Naive B cell (primary cell): Measurements from ENCODE around the gene PARVB. TPM values are rescaled to one million over a fixed set of nuclear protein-coding genes. Genes with fewer than 3 reads are reported as not detected.
A peak's percentile ranks its signal among the peaks of the same experiment; 100 is the strongest.

Experiments
- ATAC-seq, 2 donors: fragments of 150-1000 bp; cut with Tn5 transposase; 2 replicates each; pipeline ENCODE4 v1.10.0; 2021; ENCODE audit warnings: low read depth in 2 of 2, mild to moderate bottlenecking in 2 of 2, moderate library complexity in 2 of 2
- DNase-seq: peaks from one replicate; pipeline ENCODE4 v3.0.0; 2022
- H3K27ac Mint-ChIP-seq, 6 donors: one replicate each; pipeline ENCODE4 v1.8.0; 2020 to 2022; ENCODE audit warnings: mild to moderate bottlenecking in 6 of 6, mixed read lengths in 6 of 6, moderate library complexity in 5 of 6, inconsistent platforms in 2 of 6
- H3K27me3 Mint-ChIP-seq, 3 donors: one replicate each; pipeline ENCODE4 v1.8.0; 2021 to 2022; ENCODE audit warnings: mixed read lengths in 3 of 3, mild to moderate bottlenecking in 1 of 3
- H3K36me3 Mint-ChIP-seq, 2 donors: one replicate each; pipeline ENCODE4 v1.8.0; 2020 to 2022; ENCODE audit warnings: mixed read lengths in 2 of 2, inconsistent platforms in 1 of 2, mild to moderate bottlenecking in 1 of 2
- H3K4me1 Mint-ChIP-seq, 3 donors: one replicate each; pipeline ENCODE4 v1.8.0; 2020 to 2022; ENCODE audit warnings: mixed read lengths in 3 of 3, inconsistent platforms in 1 of 3, mild to moderate bottlenecking in 1 of 3, moderate library complexity in 1 of 3
- H3K4me3 Mint-ChIP-seq, 8 donors: one replicate each; pipeline ENCODE4 v1.8.0; 2020 to 2022; ENCODE audit warnings: mild to moderate bottlenecking in 8 of 8, mixed read lengths in 8 of 8, moderate library complexity in 8 of 8, inconsistent platforms in 2 of 8
- H3K9me3 Mint-ChIP-seq, 7 donors: one replicate each; pipeline ENCODE4 v1.8.0; 2020 to 2022; ENCODE audit warnings: mixed read lengths in 7 of 7, mild to moderate bottlenecking in 5 of 7, inconsistent platforms in 2 of 7, moderate library complexity in 1 of 7
- polyA plus RNA-seq, 6 donors: library from polyadenylated mRNA; unstranded; fragments of 300-500 nt; fragmentation: Illumina TruSeq; gene quantifications; one replicate each; pipeline ENCODE4 v1.2.3, GENCODE V29; 2021; ENCODE audit warnings: low read depth in 6 of 6

The PARVB gene
- polyA plus RNA-seq, 6 donors from 2014 or later: 18.6 to 30.0 (median 21.3) TPM

DNA sequence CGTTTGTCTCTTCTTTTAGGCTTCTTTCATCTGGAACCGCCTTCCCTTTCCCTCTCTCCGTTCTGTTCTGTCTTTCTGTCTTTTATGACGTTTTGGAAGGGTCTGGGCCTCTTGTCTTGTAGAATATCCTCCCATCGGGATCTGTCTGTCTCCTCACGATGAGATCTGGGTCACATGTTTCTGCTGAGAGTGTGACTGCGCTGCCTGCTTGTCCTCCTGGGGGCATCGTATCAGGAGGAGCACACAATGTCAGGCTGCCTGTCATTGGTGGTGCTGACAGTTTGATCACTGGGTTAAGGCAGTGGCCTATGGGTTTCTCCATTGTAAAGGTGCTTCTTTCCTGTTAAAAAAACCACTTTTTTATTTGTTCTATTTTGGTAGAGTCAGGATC is 96.2 kb downstream of the PARVB start:
- Mint-ChIP-seq H3K4me3 (no peak overlapping the region), H3K27me3 (no peaks in the 10 kb centered on the region), H3K36me3 (peaks cover 20 to 35% of the 10 kb centered on the region in 2 donors), H3K27ac (peak overlapping the region in 1 of 6 donors; percentile 71), H3K9me3 (peaks cover 0 to 10% (median 4%) of the 10 kb centered on the region in 7 donors), H3K4me1 (peaks cover 11 to 28% (median 18%) of the 10 kb centered on the region in 3 donors)
- ATAC-seq (no peak), DNase-seq (no peak)

DNA sequence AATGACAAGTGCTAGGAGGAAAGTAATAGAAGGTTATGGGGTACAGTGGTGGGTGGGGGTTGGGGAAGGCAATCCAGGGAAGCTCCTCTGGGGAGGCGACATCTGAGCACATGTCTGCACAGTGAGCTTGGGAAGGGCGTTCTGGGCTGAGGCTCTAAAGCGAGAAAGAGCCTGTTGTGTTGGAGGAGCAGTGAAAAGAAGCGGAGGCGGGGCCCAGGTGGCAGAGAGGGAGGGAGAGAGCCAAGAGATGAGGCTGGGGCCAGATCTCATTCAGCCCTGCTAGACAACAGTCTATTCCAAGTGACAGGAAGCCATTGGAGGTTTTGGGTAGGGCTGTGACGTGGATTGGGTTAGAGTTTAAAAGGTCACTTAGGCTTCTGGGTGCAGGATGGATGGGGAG is 101.3 kb downstream of the PARVB start:
- Mint-ChIP-seq H3K4me3 (no peak overlapping the region), H3K36me3 (peaks cover 26 to 40% of the 10 kb centered on the region in 2 donors), H3K27ac (peak overlapping the region in 2 of 6 donors; percentile 44 to 50), H3K27me3 (no peaks in the 10 kb centered on the region), H3K4me1 (peaks cover 6 to 24% (median 19%) of the 10 kb centered on the region in 3 donors), H3K9me3 (peaks cover 5 to 28% (median 19%) of the 10 kb centered on the region in 7 donors)
- DNase-seq: no peak
- ATAC-seq: no peak

DNA sequence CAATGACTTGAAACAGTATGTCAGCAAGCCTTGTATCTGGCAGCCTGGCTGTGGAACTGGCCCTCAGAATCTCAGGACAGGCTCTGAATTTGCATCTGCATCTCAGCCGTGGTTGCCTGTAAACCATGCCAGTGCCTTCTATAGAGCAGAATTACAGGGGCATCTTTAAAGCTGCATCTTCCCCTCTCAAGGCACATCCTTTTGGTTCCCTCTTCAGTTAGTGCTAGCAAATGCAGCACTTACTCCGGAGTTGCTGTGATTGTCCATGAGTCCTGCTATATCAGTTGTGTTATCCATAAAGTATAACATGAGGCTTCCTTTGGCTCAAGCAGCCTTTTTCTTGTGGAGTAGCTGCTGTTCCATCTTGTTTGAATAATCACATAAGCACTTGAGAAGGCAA is 102.7 kb downstream of the PARVB start:
- H3K27me3 Mint-ChIP-seq: no peaks in the 10 kb centered on the region
- H3K27ac Mint-ChIP-seq: no peak overlapping the region
- H3K36me3 Mint-ChIP-seq: peaks cover 26 to 45% of the 10 kb centered on the region in 2 donors
- H3K9me3 Mint-ChIP-seq: peaks cover 5 to 25% (median 19%) of the 10 kb centered on the region in 7 donors
- peak overlapping the region in 1 of 8 donors; percentile 30 for H3K4me3 Mint-ChIP-seq
- DNase-seq (no peak), ATAC-seq (no peak)
- peaks cover 6 to 24% (median 22%) of the 10 kb centered on the region in 3 donors for H3K4me1 Mint-ChIP-seq

DNA sequence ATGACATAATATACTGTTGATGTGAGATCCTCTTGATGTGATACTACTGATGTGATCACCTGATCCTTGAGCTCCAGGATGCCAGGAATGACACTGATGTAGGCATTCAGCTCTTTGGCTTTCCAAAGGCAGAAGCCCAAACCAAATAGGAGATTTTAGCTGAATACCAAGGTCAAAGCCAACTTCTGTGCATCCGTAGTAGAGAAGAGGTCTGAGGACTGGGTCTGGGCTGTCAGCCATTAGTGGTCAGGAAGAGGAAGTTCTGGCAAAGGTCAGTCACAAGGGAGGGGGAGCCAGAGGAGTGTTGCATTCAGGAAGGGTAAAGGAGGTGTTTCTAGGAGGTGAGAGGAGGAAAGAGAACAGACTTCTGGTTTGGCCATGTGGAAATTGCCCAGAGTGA is 103.3 kb downstream of the PARVB start:
- Mint-ChIP-seq H3K9me3 (peaks cover 5 to 25% (median 19%) of the 10 kb centered on the region in 7 donors), H3K4me3 (peak overlapping the region in 2 of 8 donors; percentile 11 to 22), H3K27me3 (no peaks in the 10 kb centered on the region), H3K27ac (no peak overlapping the region), H3K4me1 (peaks cover 6 to 24% (median 22%) of the 10 kb centered on the region in 3 donors), H3K36me3 (peaks cover 26 to 49% of the 10 kb centered on the region in 2 donors)
- ATAC-seq (no peak), DNase-seq (no peak)

DNA sequence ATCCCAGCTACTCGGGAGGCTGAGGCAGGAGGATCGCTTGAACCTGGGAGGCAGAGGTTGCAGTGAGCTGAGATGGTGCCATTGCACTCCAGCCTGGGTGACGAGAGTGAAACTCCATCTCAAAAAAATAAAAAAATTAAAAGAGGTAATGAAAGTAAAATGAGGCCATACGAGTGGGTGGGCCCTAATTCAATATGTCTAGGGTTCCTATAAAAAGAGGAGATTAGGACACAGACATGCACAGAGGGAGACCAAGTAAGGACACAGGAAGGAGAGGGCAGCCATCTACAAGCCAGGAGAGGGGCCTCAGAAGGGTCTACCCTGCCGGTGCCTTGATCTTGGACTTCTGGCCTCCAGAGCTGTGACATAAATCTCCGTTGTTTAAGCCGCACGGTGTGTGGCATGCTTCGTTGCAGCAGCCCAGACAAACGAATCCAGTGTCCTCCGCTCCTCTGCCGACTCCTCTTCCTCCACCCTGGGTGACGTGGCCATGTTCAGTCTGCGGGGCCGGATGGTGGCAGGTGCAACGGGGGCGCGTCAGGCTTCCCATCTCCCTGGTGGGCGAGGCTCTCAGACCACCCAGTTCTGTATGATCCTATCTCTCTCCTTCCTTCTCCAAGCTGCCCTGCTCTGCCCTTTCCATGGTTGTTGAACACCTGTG is 105.0 kb downstream of the PARVB start:
- H3K27ac Mint-ChIP-seq: peak overlapping the region in 1 of 6 donors; percentile 66
- H3K36me3 Mint-ChIP-seq: peaks cover 33 to 49% of the 10 kb centered on the region in 2 donors
- DNase-seq (no peak), ATAC-seq (no peak)
- H3K4me3 Mint-ChIP-seq: no peak overlapping the region
- no peaks in the 10 kb centered on the region for H3K27me3 Mint-ChIP-seq
- peaks cover 5 to 25% (median 19%) of the 10 kb centered on the region in 7 donors for H3K9me3 Mint-ChIP-seq
- H3K4me1 Mint-ChIP-seq: peaks cover 6 to 24% (median 19%) of the 10 kb centered on the region in 3 donors

DNA sequence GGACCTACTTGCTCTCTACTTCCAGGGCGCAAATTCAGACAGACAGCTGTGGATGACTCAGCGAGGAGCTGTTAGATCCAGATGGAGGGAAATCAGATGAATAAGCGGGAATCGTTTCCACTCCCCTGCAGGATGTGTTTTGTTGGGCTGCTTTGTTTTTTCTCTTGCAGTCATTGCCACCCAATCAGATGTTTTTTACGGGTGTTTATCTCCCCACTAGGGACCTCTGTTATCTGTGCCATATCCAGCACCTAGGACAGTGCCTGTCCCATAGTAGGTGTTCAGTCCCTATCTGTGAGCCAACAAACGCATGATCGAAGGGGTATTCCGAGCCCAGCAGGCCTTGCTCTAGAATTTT is 105.5 kb downstream of the PARVB start:
- H3K27ac Mint-ChIP-seq: no peak overlapping the region
- peaks cover 6 to 24% (median 19%) of the 10 kb centered on the region in 3 donors for H3K4me1 Mint-ChIP-seq
- peaks cover 5 to 25% (median 19%) of the 10 kb centered on the region in 7 donors for H3K9me3 Mint-ChIP-seq
- ATAC-seq (no peak), DNase-seq (no peak)
- H3K36me3 Mint-ChIP-seq: peaks cover 33 to 49% of the 10 kb centered on the region in 2 donors
- no peak overlapping the region for H3K4me3 Mint-ChIP-seq
- H3K27me3 Mint-ChIP-seq: no peaks in the 10 kb centered on the region

DNA sequence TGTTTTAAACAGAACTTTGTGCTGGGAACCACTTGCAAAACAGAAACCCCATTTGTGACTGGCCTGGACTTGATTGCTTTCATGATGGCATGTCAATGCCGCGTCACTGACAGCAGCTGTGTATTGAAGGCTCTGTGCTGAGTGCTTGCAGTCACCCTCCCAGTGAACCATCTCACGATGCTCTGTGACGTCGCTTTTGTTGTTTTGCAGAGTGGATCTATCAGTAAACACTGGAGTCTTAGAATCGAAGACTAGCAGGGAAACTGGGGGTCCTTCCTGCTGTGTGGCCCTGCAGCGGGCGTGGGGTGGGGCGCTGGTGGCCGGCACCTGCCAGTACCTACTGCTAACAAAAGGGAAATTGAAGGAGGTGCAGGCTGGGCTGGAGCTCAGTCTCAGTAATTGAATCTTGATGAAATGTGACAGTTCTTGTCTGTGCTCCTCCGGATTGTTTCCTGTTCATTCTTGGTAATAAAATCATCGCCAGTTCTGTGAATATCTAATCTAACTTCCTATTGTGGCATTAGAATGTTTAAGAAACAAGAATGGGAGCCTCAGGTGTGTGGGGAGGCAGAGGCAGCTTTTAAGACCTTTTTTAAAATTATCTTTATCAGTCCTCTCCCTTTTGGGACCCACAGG is 106.1 kb downstream of the PARVB start:
- ATAC-seq (no peak), DNase-seq (no peak)
- Mint-ChIP-seq H3K36me3 (peaks cover 27 to 43% of the 10 kb centered on the region in 2 donors), H3K4me3 (peak overlapping the region in 1 of 8 donors; percentile 15), H3K9me3 (peaks cover 5 to 23% (median 17%) of the 10 kb centered on the region in 7 donors), H3K27ac (no peak overlapping the region), H3K27me3 (no peaks in the 10 kb centered on the region), H3K4me1 (peaks cover 6 to 21% (median 17%) of the 10 kb centered on the region in 3 donors)

DNA sequence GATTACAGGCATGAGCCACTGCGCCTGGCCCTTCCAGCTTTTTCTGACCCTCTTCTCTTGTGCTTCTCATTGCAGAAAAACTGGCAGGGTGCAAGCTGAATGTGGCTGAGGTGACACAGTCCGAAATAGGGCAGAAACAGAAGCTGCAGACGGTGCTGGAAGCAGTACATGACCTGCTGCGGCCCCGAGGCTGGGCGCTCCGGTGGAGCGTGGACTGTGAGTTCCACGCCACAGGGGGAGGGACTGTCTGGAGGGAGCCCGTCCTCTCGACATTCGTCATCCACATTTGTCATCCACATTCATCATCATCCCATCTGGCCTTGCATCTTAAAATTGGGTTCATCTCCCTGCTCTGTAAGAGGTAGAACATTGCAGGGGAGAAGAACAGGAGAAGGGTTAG is 107.3 kb downstream of the PARVB start:
- no peak overlapping the region for H3K4me3 Mint-ChIP-seq
- peaks cover 6 to 18% (median 18%) of the 10 kb centered on the region in 3 donors for H3K4me1 Mint-ChIP-seq
- DNase-seq (no peak), ATAC-seq (no peak)
- H3K36me3 Mint-ChIP-seq: peaks cover 26 to 43% of the 10 kb centered on the region in 2 donors
- H3K27ac Mint-ChIP-seq: no peak overlapping the region
- H3K9me3 Mint-ChIP-seq: peaks cover 5 to 10% (median 7%) of the 10 kb centered on the region in 7 donors
- H3K27me3 Mint-ChIP-seq: no peaks in the 10 kb centered on the region

DNA sequence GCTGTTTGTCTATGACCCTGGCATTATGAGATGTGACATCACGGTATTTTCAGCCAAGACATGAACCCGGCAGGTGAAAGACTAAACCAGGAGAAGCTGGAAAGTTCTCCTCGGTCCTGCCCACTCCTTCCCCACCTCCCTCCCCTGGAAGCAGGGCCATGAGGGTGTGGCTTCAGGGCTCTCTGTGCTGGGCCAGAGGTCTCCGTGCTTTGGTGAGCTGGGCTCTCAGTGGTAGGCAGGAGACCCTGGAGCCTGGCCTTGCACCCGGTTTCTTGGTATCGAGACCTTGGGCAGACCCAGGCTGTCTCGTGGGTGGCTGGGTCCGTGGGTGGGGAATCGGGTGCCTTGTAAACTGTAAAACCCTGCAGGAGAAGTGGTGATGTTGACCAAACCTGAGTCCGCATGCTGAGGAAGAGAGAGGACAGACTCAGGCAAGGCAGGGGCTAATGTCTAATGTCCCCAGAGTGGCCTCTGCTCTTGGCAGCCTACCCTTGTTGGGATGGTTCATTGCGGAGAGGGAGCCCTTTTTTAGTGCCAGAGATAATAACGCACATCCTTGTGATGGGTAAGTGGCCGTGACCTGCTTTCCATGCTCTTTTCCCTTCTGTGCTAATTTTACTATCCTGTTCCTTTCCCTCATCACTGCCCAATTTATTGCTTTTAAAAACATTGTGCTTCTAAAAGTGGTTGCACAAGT is 108.0 kb downstream of the PARVB start:
- H3K9me3 Mint-ChIP-seq: peaks cover 0 to 11% (median 3%) of the 10 kb centered on the region in 7 donors
- H3K4me1 Mint-ChIP-seq: peaks cover 6 to 18% (median 18%) of the 10 kb centered on the region in 3 donors
- peaks cover 29 to 44% of the 10 kb centered on the region in 2 donors for H3K36me3 Mint-ChIP-seq
- no peak overlapping the region for H3K27ac Mint-ChIP-seq
- no peaks in the 10 kb centered on the region for H3K27me3 Mint-ChIP-seq
- DNase-seq (no peak), ATAC-seq (no peak)
- no peak overlapping the region for H3K4me3 Mint-ChIP-seq

DNA sequence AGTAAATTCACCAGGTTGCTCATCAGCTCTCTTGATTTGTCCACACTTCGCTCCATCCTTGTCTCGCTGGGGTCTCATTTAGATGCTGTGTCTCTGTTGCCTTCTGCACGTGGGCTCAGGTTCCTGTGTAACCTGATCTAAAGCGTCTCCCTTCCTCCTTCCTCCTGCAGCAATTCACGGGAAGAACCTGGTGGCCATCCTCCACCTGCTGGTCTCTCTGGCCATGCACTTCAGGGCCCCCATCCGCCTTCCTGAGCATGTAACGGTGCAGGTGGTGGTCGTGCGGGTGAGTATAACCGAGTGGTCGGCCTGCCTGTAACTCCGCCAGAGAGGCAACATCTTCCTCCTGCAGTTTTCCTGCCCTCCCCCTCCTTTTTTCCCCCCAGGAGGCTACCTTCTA is 108.6 kb downstream of the PARVB start:
- Mint-ChIP-seq H3K9me3 (peaks cover 0 to 7% (median 3%) of the 10 kb centered on the region in 7 donors), H3K27me3 (no peaks in the 10 kb centered on the region), H3K27ac (no peak overlapping the region), H3K36me3 (peaks cover 29 to 44% of the 10 kb centered on the region in 2 donors), H3K4me3 (no peak overlapping the region), H3K4me1 (peaks cover 0 to 14% (median 14%) of the 10 kb centered on the region in 3 donors)
- DNase-seq (no peak), ATAC-seq (no peak)

DNA sequence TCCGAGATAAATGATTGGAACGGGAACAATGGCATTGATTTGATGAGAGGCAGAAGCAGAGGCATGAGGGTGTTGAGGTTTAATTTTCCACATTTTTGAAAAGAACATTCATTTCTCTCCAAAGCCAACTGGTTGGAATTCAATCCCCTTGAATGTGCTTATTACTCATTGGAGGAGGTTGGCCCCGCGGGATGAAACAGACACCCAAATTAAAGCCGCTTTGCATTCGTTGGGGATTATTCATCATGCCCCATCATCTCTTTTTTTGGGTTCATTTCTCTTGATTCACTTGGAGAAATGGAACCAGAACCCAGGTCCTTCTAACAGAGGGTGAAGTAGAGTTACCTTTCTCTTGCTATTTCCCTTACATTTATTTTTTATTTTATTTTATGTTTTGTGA is 109.1 kb downstream of the PARVB start:
- no peaks in the 10 kb centered on the region for H3K27me3 Mint-ChIP-seq
- DNase-seq (no peak), ATAC-seq (no peak)
- H3K4me1 Mint-ChIP-seq: peaks cover 0 to 14% (median 14%) of the 10 kb centered on the region in 3 donors
- peaks cover 0 to 7% (median 3%) of the 10 kb centered on the region in 7 donors for H3K9me3 Mint-ChIP-seq
- H3K27ac Mint-ChIP-seq: no peak overlapping the region
- no peak overlapping the region for H3K4me3 Mint-ChIP-seq
- H3K36me3 Mint-ChIP-seq: peaks cover 31 to 47% of the 10 kb centered on the region in 2 donors

DNA sequence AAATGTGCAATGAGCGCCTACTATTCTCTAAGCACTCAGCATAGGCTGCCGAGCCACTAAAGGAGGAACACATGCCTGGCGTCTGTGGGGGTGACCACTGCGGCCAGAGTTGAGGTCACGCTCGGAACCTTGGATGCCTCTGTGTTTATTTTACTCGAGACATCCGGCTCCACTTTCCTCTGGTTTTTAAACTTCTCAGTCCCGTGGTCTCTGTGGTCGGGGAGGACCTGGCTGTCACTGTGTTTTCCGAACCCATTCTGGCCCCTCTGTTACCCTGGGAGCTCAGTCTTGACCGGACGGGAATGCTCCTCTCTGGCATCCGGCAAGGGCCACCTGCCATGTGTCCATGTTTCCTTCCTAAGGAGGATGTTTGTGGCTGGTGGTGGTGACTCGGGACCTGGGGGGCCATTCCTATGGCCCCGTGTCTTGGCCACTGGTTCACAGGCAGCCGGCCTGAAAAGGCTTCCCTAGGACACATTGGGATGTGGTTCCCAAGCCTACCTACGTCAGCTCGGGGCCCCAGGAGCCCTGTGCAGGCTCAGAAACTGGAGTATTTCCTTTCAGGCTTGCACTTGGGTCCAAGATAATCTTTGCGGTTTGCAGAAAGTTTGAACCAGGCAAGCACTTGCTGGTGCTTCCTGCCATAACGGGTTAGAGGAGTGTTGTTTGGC is 109.9 kb downstream of the PARVB start:
- H3K4me1 Mint-ChIP-seq: peaks cover 0 to 14% (median 7%) of the 10 kb centered on the region in 3 donors
- no peak for ATAC-seq
- DNase-seq: no peak
- peaks cover 0 to 7% (median 3%) of the 10 kb centered on the region in 7 donors for H3K9me3 Mint-ChIP-seq
- no peaks in the 10 kb centered on the region for H3K27me3 Mint-ChIP-seq
- peak overlapping the region in 1 of 8 donors; percentile 33 for H3K4me3 Mint-ChIP-seq
- H3K27ac Mint-ChIP-seq: peak overlapping the region in 1 of 6 donors; percentile 36
- peaks cover 31 to 56% of the 10 kb centered on the region in 2 donors for H3K36me3 Mint-ChIP-seq

DNA sequence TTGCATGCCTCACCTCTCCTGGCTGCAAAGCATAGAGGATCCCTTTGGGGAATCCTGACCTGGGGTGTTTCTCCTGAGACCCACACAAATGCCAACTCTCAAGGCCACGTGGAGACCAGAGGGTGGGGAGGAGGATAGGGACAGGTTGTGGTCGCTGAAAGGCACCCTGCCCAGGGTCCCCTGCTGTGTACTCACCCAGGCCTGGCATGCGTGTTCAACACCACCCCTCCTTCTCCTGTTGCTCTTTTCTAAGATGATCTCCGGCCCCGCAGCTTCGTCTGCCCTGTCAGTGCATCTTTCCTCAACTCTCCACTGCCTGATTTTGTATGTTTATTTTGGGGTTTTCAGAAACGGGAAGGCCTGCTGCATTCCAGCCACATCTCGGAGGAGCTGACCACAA is 112.0 kb downstream of the PARVB start:
- Mint-ChIP-seq H3K36me3 (peaks cover 36 to 64% of the 10 kb centered on the region in 2 donors), H3K4me1 (peaks cover 0 to 7% (median 2%) of the 10 kb centered on the region in 3 donors), H3K9me3 (peaks cover 0 to 7% (median 3%) of the 10 kb centered on the region in 7 donors), H3K27ac (no peak overlapping the region), H3K27me3 (no peaks in the 10 kb centered on the region), H3K4me3 (peak overlapping the region in 1 of 8 donors; percentile 15)
- ATAC-seq: no peak
- no peak for DNase-seq
